Measurements from ENCODE around the gene ZMYND15. TPM values are rescaled to one million over a fixed set of nuclear protein-coding genes. Genes with fewer than 3 reads are reported as not detected.

ZMYND15 gene
- total RNA-seq, 1 experiment from 2014 or later: 2.8 TPM

GRCh38 chr17:4722678-4723240 lies 16.9 kb upstream of the ZMYND15 start:
- no peak for TF ChIP-seq YY1 (IDR thresholded peaks at IDR 0.05; ENCODE audit: extremely low read depth, insufficient replicate concordance, low read depth, low read length)
- no peak for TF ChIP-seq SIN3A (IDR thresholded peaks at IDR 0.05; ENCODE audit: low read depth)
- TF ChIP-seq POLR2A (IDR thresholded peaks at IDR 0.05; ENCODE audit: borderline replicate concordance, extremely low read depth, insufficient read depth, insufficient read length): no peak
- TF ChIP-seq ZFX (IDR thresholded peaks at IDR 0.05): no peak
- TF ChIP-seq EGR1 (IDR thresholded peaks at IDR 0.05; ENCODE audit: low read depth): no peak
- TF ChIP-seq EZH2 (IDR thresholded peaks at IDR 0.05): no peak
- no peak for TF ChIP-seq POLR2AphosphoS5 (IDR thresholded peaks at IDR 0.05; ENCODE audit: low read depth, low read length)
- CTCF ChIA-PET: no interaction called here
- no peak overlapping the region for H3K9ac ChIP-seq (ENCODE audit: low read length)

GRCh38 chr17:4724650-4725049 lies 15.0 kb upstream of the ZMYND15 start:
- H3K9me2 ChIP-seq (ENCODE audit: insufficient read depth): no peaks in the 10 kb centered on the region
- H2AFZ ChIP-seq (ENCODE audit: low read depth, low read length, poor library complexity, severe bottlenecking): no peak overlapping the region
- ChIA-PET RAD21 (ENCODE audit: low non-redundant PET in 1 of 2, low total read pairs in 2 of 2, uncharacterized antibody in 2 of 2, unreplicated experiment in 2 of 2) (no interaction called here), CTCF (no interaction called here), POLR2A (no interaction called here)
- H4K20me1 ChIP-seq (ENCODE audit: insufficient read depth): no peaks in the 10 kb centered on the region
- ATAC-seq: no peak
- no peak overlapping the region for H3K9ac ChIP-seq (ENCODE audit: low read length)
- H3K27ac ChIP-seq (ENCODE audit: low read depth, low read length): no peak overlapping the region
- H3K27me3 ChIP-seq (ENCODE audit: insufficient read depth, low read length): no peaks in the 10 kb centered on the region
- no peak for DNase-seq (ENCODE audit: low read depth, low spot score)
- no peak overlapping the region for H3K4me3 ChIP-seq (replicated peaks in 1 of 2; ENCODE audit: low read depth in 1 of 2, low read length in 2 of 2)
- H3K36me3 ChIP-seq (ENCODE audit: control insufficient read depth in 1 of 2, insufficient read depth in 2 of 2, low read length in 2 of 2): no peaks in the 10 kb centered on the region
- H3K79me2 ChIP-seq (ENCODE audit: insufficient read depth, low read length): no peaks in the 10 kb centered on the region
- H3K4me1 ChIP-seq (ENCODE audit: control insufficient read depth in 1 of 2, insufficient read depth in 2 of 2, low read length in 2 of 2): peaks cover 16 to 17% of the 10 kb centered on the region in 2 experiments
- TF ChIP-seq JUND (IDR thresholded peaks at IDR 0.05) (no peak), TCF7L2 (IDR thresholded peaks at IDR 0.05; ENCODE audit: borderline replicate concordance, extremely low read depth, insufficient read depth, insufficient read length) (no peak), SP1 (IDR thresholded peaks at IDR 0.05; ENCODE audit: low read depth) (no peak), FOSL1 (IDR thresholded peaks at IDR 0.05; ENCODE audit: low read depth) (no peak), MAX (IDR thresholded peaks at IDR 0.05) (no peak), CBX3 (IDR thresholded peaks at IDR 0.05; ENCODE audit: low read depth) (no peak), POLR2AphosphoS5 (IDR thresholded peaks at IDR 0.05; ENCODE audit: low read depth, low read length) (no peak), CTCF (IDR thresholded peaks at IDR 0.05 in 2 of 3, conservative IDR thresholded peaks at IDR 0.05 in 1 of 3; ENCODE audit: borderline replicate concordance in 1 of 3, insufficient read depth in 1 of 3, low read depth in 2 of 3, low read length in 2 of 3) (no peak), EZH2 (IDR thresholded peaks at IDR 0.05) (no peak), SRF (IDR thresholded peaks at IDR 0.05; ENCODE audit: low read depth) (no peak), ZNF274 (IDR thresholded peaks at IDR 0.05; ENCODE audit: low read depth, low read length) (no peak), ATF3 (IDR thresholded peaks at IDR 0.05) (no peak), CEBPB (IDR thresholded peaks at IDR 0.05; ENCODE audit: low read depth) (no peak)
- no peak overlapping the region for H3K4me2 ChIP-seq (ENCODE audit: low read length)
- BruUV-seq (replicated peaks): no TSS peak
- H3K9me3 ChIP-seq (ENCODE audit: control insufficient read depth in 1 of 2, insufficient read depth in 1 of 2, low read depth in 1 of 2, low read length in 2 of 2): no peaks in the 10 kb centered on the region
- intact Hi-C loops (cut with micrococcal nuclease): no loop called here

More at GRCh38 chr17:4722678-4723240, 16.9 kb upstream of the ZMYND15 start:
- Histone ChIP-seq H2AFZ (ENCODE audit: low read depth, low read length, poor library complexity, severe bottlenecking) (no peak overlapping the region), H3K9me3 (ENCODE audit: control insufficient read depth in 1 of 2, insufficient read depth in 1 of 2, low read depth in 1 of 2, low read length in 2 of 2) (no peaks in the 10 kb centered on the region), H3K9me2 (ENCODE audit: insufficient read depth) (no peaks in the 10 kb centered on the region), H3K4me2 (ENCODE audit: low read length) (no peak overlapping the region), H3K4me3 (replicated peaks in 1 of 2; ENCODE audit: low read depth in 1 of 2, low read length in 2 of 2) (no peak overlapping the region), H3K27ac (ENCODE audit: low read depth, low read length) (no peak overlapping the region), H3K79me2 (ENCODE audit: insufficient read depth, low read length) (no peaks in the 10 kb centered on the region), H3K36me3 (ENCODE audit: control insufficient read depth in 1 of 2, insufficient read depth in 2 of 2, low read length in 2 of 2) (peaks cover 8% of the 10 kb centered on the region in 2 experiments; a peak in 2 of 4 replicates), H3K27me3 (ENCODE audit: insufficient read depth, low read length) (no peaks in the 10 kb centered on the region), H3K4me1 (ENCODE audit: control insufficient read depth in 1 of 2, insufficient read depth in 2 of 2, low read length in 2 of 2) (peaks cover 16 to 17% of the 10 kb centered on the region in 2 experiments), H4K20me1 (ENCODE audit: insufficient read depth) (no peaks in the 10 kb centered on the region)
- no peak for ATAC-seq
- ChIA-PET POLR2A (no interaction called here), RAD21 (ENCODE audit: low non-redundant PET in 1 of 2, low total read pairs in 2 of 2, uncharacterized antibody in 2 of 2, unreplicated experiment in 2 of 2) (no interaction called here)
- BruUV-seq (replicated peaks): no TSS peak
- intact Hi-C loops (cut with micrococcal nuclease): no loop called here
- no peak for DNase-seq (ENCODE audit: low read depth, low spot score)
